ENCODE results near the gene ZFHX3. TPM values are rescaled to one million over a fixed set of nuclear protein-coding genes. Genes with fewer than 3 reads are reported as not detected.

ZFHX3 gene
- total RNA-seq, 1 donor from 2014 or later: 1.2 TPM

- no peak overlapping the region for H3K4me3 Mint-ChIP-seq (ENCODE audit: low read depth)
- no peak for DNase-seq (ENCODE audit: low spot score)
- no peaks in the 10 kb centered on the region for H3K36me3 Mint-ChIP-seq (ENCODE audit: low read depth)
- H3K9me3 Mint-ChIP-seq: no peaks in the 10 kb centered on the region
- peaks cover 3% of the 10 kb centered on the region for H3K27me3 Mint-ChIP-seq (ENCODE audit: low read depth)
- H3K4me1 Mint-ChIP-seq (ENCODE audit: low read depth): peaks cover 29% of the 10 kb centered on the region
- intact Hi-C loops (cut with micrococcal nuclease): loop anchor here (1.0 to 5.0 kb wide), 2 partner anchors 13 to 343 kb away; no protein-coding TSS in a partner anchor
- no peak overlapping the region for H3K27ac Mint-ChIP-seq
Observed at GRCh38 chr16:72845322-72846020, 202.5 kb downstream of the ZFHX3 start.

GRCh38 chr16:72844225-72844920, 203.6 kb downstream of the ZFHX3 start:
- intact Hi-C loops (cut with micrococcal nuclease): no loop called here
- no peaks in the 10 kb centered on the region for H3K9me3 Mint-ChIP-seq
- H3K36me3 Mint-ChIP-seq (ENCODE audit: low read depth): no peaks in the 10 kb centered on the region
- no peak overlapping the region for H3K4me3 Mint-ChIP-seq (ENCODE audit: low read depth)
- peak overlapping the region; percentile 18 for H3K27ac Mint-ChIP-seq
- no peak for DNase-seq (ENCODE audit: low spot score)
- peaks cover 7% of the 10 kb centered on the region for H3K27me3 Mint-ChIP-seq (ENCODE audit: low read depth)
- H3K4me1 Mint-ChIP-seq (ENCODE audit: low read depth): peaks cover 29% of the 10 kb centered on the region

- intact Hi-C loops (cut with micrococcal nuclease): no loop called here
Observed at GRCh38 chr16:72841506-72841905, 206.4 kb downstream of the ZFHX3 start.

GRCh38 chr16:72840631-72841381, 207.1 kb downstream of the ZFHX3 start:
- peaks cover 10% of the 10 kb centered on the region for H3K27me3 Mint-ChIP-seq (ENCODE audit: low read depth)
- DNase-seq (ENCODE audit: low spot score): no peak
- no peaks in the 10 kb centered on the region for H3K36me3 Mint-ChIP-seq (ENCODE audit: low read depth)
- H3K4me1 Mint-ChIP-seq (ENCODE audit: low read depth): peaks cover 29% of the 10 kb centered on the region
- H3K27ac Mint-ChIP-seq: no peak overlapping the region
- intact Hi-C loops (cut with micrococcal nuclease): no loop called here
- no peaks in the 10 kb centered on the region for H3K9me3 Mint-ChIP-seq
- H3K4me3 Mint-ChIP-seq (ENCODE audit: low read depth): no peak overlapping the region

More at GRCh38 chr16:72841506-72841905, 206.4 kb downstream of the ZFHX3 start:
- Mint-ChIP-seq H3K4me1 (ENCODE audit: low read depth) (peaks cover 28% of the 10 kb centered on the region), H3K27me3 (ENCODE audit: low read depth) (peaks cover 7% of the 10 kb centered on the region), H3K4me3 (ENCODE audit: low read depth) (no peak overlapping the region), H3K9me3 (no peaks in the 10 kb centered on the region), H3K36me3 (ENCODE audit: low read depth) (no peaks in the 10 kb centered on the region), H3K27ac (no peak overlapping the region)
- no peak for DNase-seq (ENCODE audit: low spot score)

- H3K27ac Mint-ChIP-seq: no peak overlapping the region
Observed at GRCh38 chr16:72838951-72839350, 209.0 kb downstream of the ZFHX3 start.

GRCh38 chr16:72838586-72838910, 209.4 kb downstream of the ZFHX3 start:
- no peak overlapping the region for H3K27ac Mint-ChIP-seq
- peaks cover 10% of the 10 kb centered on the region for H3K4me1 Mint-ChIP-seq (ENCODE audit: low read depth)
- H3K27me3 Mint-ChIP-seq (ENCODE audit: low read depth): peaks cover 10% of the 10 kb centered on the region
- H3K9me3 Mint-ChIP-seq: no peaks in the 10 kb centered on the region
- no peaks in the 10 kb centered on the region for H3K36me3 Mint-ChIP-seq (ENCODE audit: low read depth)
- intact Hi-C loops (cut with micrococcal nuclease): loop anchor here (10.0 kb wide), 2 partner anchors 216 to 356 kb away; no protein-coding TSS in a partner anchor
- H3K4me3 Mint-ChIP-seq (ENCODE audit: low read depth): no peak overlapping the region
- no peak for DNase-seq (ENCODE audit: low spot score)

More at GRCh38 chr16:72838951-72839350, 209.0 kb downstream of the ZFHX3 start:
- intact Hi-C loops (cut with micrococcal nuclease): loop anchor here (10.0 kb wide), 2 partner anchors 216 to 356 kb away; no protein-coding TSS in a partner anchor
- H3K9me3 Mint-ChIP-seq: no peaks in the 10 kb centered on the region
- H3K27me3 Mint-ChIP-seq (ENCODE audit: low read depth): peaks cover 10% of the 10 kb centered on the region
- no peaks in the 10 kb centered on the region for H3K36me3 Mint-ChIP-seq (ENCODE audit: low read depth)
- DNase-seq (ENCODE audit: low spot score): no peak
- H3K4me3 Mint-ChIP-seq (ENCODE audit: low read depth): no peak overlapping the region
- H3K4me1 Mint-ChIP-seq (ENCODE audit: low read depth): peaks cover 13% of the 10 kb centered on the region

- Mint-ChIP-seq H3K4me1 (ENCODE audit: low read depth) (peaks cover 10% of the 10 kb centered on the region), H3K4me3 (ENCODE audit: low read depth) (no peak overlapping the region), H3K27me3 (ENCODE audit: low read depth) (peaks cover 10% of the 10 kb centered on the region), H3K27ac (no peak overlapping the region), H3K9me3 (no peaks in the 10 kb centered on the region), H3K36me3 (ENCODE audit: low read depth) (no peaks in the 10 kb centered on the region)
- no peak for DNase-seq (ENCODE audit: low spot score)
- intact Hi-C loops (cut with micrococcal nuclease): loop anchor here (10.0 kb wide), 2 partner anchors 217 to 357 kb away; no protein-coding TSS in a partner anchor
Observed at GRCh38 chr16:72837846-72838585, 209.9 kb downstream of the ZFHX3 start.

- DNase-seq (ENCODE audit: low spot score): no peak
- no peak overlapping the region for H3K4me3 Mint-ChIP-seq (ENCODE audit: low read depth)
- no peaks in the 10 kb centered on the region for H3K9me3 Mint-ChIP-seq
- no peak overlapping the region for H3K27ac Mint-ChIP-seq
- H3K4me1 Mint-ChIP-seq (ENCODE audit: low read depth): peaks cover 10% of the 10 kb centered on the region
- peaks cover 10% of the 10 kb centered on the region for H3K27me3 Mint-ChIP-seq (ENCODE audit: low read depth)
- intact Hi-C loops (cut with micrococcal nuclease): loop anchor here (10.0 kb wide), 2 partner anchors 218 to 358 kb away; no protein-coding TSS in a partner anchor
- H3K36me3 Mint-ChIP-seq (ENCODE audit: low read depth): no peaks in the 10 kb centered on the region
Observed at GRCh38 chr16:72836985-72837384, 210.9 kb downstream of the ZFHX3 start.

- peaks cover 6% of the 10 kb centered on the region for H3K27me3 Mint-ChIP-seq (ENCODE audit: low read depth)
- H3K4me3 Mint-ChIP-seq (ENCODE audit: low read depth): no peak overlapping the region
- no peaks in the 10 kb centered on the region for H3K36me3 Mint-ChIP-seq (ENCODE audit: low read depth)
- H3K4me1 Mint-ChIP-seq (ENCODE audit: low read depth): peaks cover 9% of the 10 kb centered on the region
- no peak overlapping the region for H3K27ac Mint-ChIP-seq
- DNase-seq (ENCODE audit: low spot score): no peak
- intact Hi-C loops (cut with micrococcal nuclease): loop anchor here (10.0 kb wide), 2 partner anchors 219 to 359 kb away; no protein-coding TSS in a partner anchor
- no peaks in the 10 kb centered on the region for H3K9me3 Mint-ChIP-seq
Observed at GRCh38 chr16:72836181-72836580, 211.7 kb downstream of the ZFHX3 start.

GRCh38 chr16:72835086-72835485, 212.8 kb downstream of the ZFHX3 start:
- DNase-seq (ENCODE audit: low spot score): no peak
- no peak overlapping the region for H3K4me3 Mint-ChIP-seq (ENCODE audit: low read depth)
- no peak overlapping the region for H3K27ac Mint-ChIP-seq
- H3K36me3 Mint-ChIP-seq (ENCODE audit: low read depth): no peaks in the 10 kb centered on the region
- H3K9me3 Mint-ChIP-seq: no peaks in the 10 kb centered on the region
- H3K4me1 Mint-ChIP-seq (ENCODE audit: low read depth): peaks cover 9% of the 10 kb centered on the region
- peaks cover 3% of the 10 kb centered on the region for H3K27me3 Mint-ChIP-seq (ENCODE audit: low read depth)
- intact Hi-C loops (cut with micrococcal nuclease): loop anchor here (10.0 kb wide), 2 partner anchors 220 to 360 kb away; no protein-coding TSS in a partner anchor

GRCh38 chr16:72834499-72834898, 213.4 kb downstream of the ZFHX3 start:
- Mint-ChIP-seq H3K9me3 (no peaks in the 10 kb centered on the region), H3K4me1 (ENCODE audit: low read depth) (peaks cover 11% of the 10 kb centered on the region), H3K4me3 (ENCODE audit: low read depth) (no peak overlapping the region), H3K36me3 (ENCODE audit: low read depth) (no peaks in the 10 kb centered on the region), H3K27ac (no peak overlapping the region), H3K27me3 (ENCODE audit: low read depth) (peaks cover 3% of the 10 kb centered on the region)
- intact Hi-C loops (cut with micrococcal nuclease): loop anchor here (5.0 to 10.0 kb wide), 3 partner anchors 220 to 1123 kb away; no protein-coding TSS in a partner anchor
- no peak for DNase-seq (ENCODE audit: low spot score)

- no peak overlapping the region for H3K4me3 Mint-ChIP-seq (ENCODE audit: low read depth)
- H3K27ac Mint-ChIP-seq: no peak overlapping the region
- peaks cover 3% of the 10 kb centered on the region for H3K27me3 Mint-ChIP-seq (ENCODE audit: low read depth)
- no peak for DNase-seq (ENCODE audit: low spot score)
- peaks cover 12% of the 10 kb centered on the region for H3K4me1 Mint-ChIP-seq (ENCODE audit: low read depth)
- no peaks in the 10 kb centered on the region for H3K36me3 Mint-ChIP-seq (ENCODE audit: low read depth)
- intact Hi-C loops (cut with micrococcal nuclease): loop anchor here (5.0 to 10.0 kb wide), 3 partner anchors 221 to 1123 kb away; no protein-coding TSS in a partner anchor
- no peaks in the 10 kb centered on the region for H3K9me3 Mint-ChIP-seq
Observed at GRCh38 chr16:72833969-72834368, 214.0 kb downstream of the ZFHX3 start.

Measured in activated T-helper 2 cell treated with anti-CD3 and anti-CD28 coated beads, Interferon-gamma antibody, Interleukin-2, Interleukin-4, amounts not matched to agents 10 μg/mL and 5 μg/mL and 100 μg/mL, durations not matched to agents 14 hours and 24 hours and 36 hours (primary cell).